ENCODE results near the gene HOXB3.

The HOXB3 gene

DNA sequence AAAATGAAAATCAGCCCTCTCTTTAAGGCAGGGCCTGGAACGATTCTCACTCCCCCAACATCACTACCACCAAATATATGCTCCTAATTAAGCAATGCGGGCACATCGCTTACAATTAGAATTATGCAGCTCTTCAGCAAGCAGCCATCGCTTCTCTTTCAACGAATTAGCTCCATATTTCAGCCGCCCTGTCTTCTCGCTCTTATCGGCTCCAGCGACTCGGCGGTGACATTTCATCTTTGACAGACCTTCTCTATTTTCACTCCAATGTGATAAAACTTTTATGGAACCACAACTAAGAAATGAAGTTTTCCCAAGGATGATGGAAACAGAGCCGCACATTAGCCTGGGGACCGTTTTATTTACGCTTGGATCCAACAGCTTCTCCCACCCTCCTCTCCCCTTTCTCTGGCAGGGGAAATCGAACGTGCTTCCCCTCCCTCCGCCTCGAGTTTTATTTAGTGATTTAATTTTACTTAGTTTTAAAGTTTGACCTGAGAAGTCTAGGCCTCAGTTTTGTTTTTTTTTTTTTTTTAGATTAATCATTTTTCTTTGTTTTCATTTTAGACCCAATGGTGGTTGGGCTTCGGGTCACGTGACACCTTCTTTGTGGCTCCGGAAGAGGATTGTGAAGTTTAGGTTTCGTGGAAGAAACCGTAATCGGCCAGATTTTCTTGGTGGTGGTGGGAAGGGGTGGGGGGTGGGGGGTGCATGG, 42.1 kb downstream of the HOXB3 start:
- Histone ChIP-seq H3K27ac (ENCODE audit: low read depth, low read length) (no peak overlapping the region), H2BK5ac (ENCODE audit: low read length) (no peak overlapping the region), H3K79me1 (ENCODE audit: low read length) (no peaks in the 10 kb centered on the region), H2BK15ac (replicated peaks; ENCODE audit: low read depth) (no peak overlapping the region), H3K4me2 (ENCODE audit: low read length) (no peak overlapping the region), H3K79me2 (ENCODE audit: control insufficient read depth, insufficient read depth, low read length) (no peaks in the 10 kb centered on the region), H3K4me3 (ENCODE audit: low read length) (no peak overlapping the region), H3K4me1 (ENCODE audit: control insufficient read depth, low read depth, low read length) (peaks cover 6% of the 10 kb centered on the region), H3K18ac (ENCODE audit: low read length) (peak overlapping the region; percentile 52), H4K8ac (ENCODE audit: low read depth, low read length) (no peak overlapping the region), H3K23ac (ENCODE audit: low read length) (no peak overlapping the region), H3K27me3 (ENCODE audit: insufficient read depth, low read length, poor library complexity) (peaks cover 66% of the 10 kb centered on the region), H3K9ac (ENCODE audit: low read length) (peak overlapping the region; percentile 2), H3K36me3 (ENCODE audit: control insufficient read depth, insufficient read depth, low read length) (no peaks in the 10 kb centered on the region), H4K5ac (ENCODE audit: low read length) (no peak overlapping the region), H3K4ac (ENCODE audit: low read depth, low read length) (no peak overlapping the region), H2BK120ac (ENCODE audit: low read depth, low read length) (no peak overlapping the region), H2AK5ac (ENCODE audit: low read length) (no peak overlapping the region), H3K56ac (ENCODE audit: low read length) (peak overlapping the region; percentile 54)
- WGBS (ENCODE audit: extremely low coverage, insufficient coverage, low lambda C conversion rate) = no CpG with 5 or more reads among the region's 24 CpGs
- no peak for DNase-seq

DNA sequence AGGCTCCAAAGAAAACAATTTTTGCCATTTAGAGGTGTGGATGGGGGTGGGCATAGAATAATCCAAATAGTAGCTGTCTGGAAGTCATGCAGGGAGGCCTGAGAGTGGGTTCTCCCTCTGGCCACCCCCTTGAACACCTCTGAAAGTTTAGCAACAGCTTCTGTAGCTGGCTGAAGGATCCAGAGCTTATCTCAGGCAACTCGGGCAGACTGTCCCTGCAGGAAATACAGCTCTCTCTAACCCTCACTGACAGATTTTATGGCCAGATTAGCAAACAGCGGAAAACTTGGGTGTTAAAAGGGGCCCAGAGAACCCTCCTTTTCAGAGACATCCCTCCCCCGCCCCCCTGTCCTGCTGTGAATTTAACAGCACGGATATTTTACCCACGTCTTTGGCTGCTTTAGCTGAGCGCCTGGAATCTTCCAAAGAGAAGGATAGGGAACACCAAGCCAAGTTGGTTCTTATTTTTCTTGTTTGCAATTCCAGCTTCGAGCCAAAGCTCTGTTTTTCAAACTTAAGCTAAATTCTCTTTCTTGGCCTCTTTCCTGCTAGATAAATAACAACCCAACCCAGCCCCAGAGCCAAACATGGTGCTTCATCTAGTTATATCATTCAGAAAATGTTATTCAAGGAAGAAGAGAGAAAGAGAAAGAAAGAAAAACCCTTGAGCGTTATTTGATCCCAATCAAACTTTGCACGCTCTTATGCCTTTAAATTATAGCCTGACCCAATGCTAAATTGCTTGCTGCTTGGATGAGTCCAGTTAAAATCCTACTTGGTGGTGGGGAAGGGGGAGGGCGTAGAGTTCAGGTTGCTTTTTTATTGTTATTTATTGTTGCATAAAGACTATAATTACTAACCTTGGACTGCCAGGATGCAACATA, 42.9 kb downstream of the HOXB3 start:
- no CpG with 5 or more reads among the region's 10 CpGs for WGBS (ENCODE audit: extremely low coverage, insufficient coverage, low lambda C conversion rate)
- Histone ChIP-seq H3K9ac (ENCODE audit: low read length) (peak overlapping the region; percentile 22), H3K27me3 (ENCODE audit: insufficient read depth, low read length, poor library complexity) (peaks cover 67% of the 10 kb centered on the region), H2AK5ac (ENCODE audit: low read length) (no peak overlapping the region), H2BK5ac (ENCODE audit: low read length) (no peak overlapping the region), H2BK15ac (replicated peaks; ENCODE audit: low read depth) (no peak overlapping the region), H3K23ac (ENCODE audit: low read length) (no peak overlapping the region), H4K8ac (ENCODE audit: low read depth, low read length) (no peak overlapping the region), H3K56ac (ENCODE audit: low read length) (peak overlapping the region; percentile 72), H3K4me2 (ENCODE audit: low read length) (peak overlapping the region; percentile 12), H3K36me3 (ENCODE audit: control insufficient read depth, insufficient read depth, low read length) (no peaks in the 10 kb centered on the region), H3K18ac (ENCODE audit: low read length) (peak overlapping the region; percentile 52), H4K5ac (ENCODE audit: low read length) (no peak overlapping the region), H3K4me1 (ENCODE audit: control insufficient read depth, low read depth, low read length) (peaks cover 6% of the 10 kb centered on the region), H3K27ac (ENCODE audit: low read depth, low read length) (peak overlapping the region; percentile 18), H3K79me1 (ENCODE audit: low read length) (no peaks in the 10 kb centered on the region), H3K4me3 (ENCODE audit: low read length) (no peak overlapping the region), H3K79me2 (ENCODE audit: control insufficient read depth, insufficient read depth, low read length) (no peaks in the 10 kb centered on the region), H2BK120ac (ENCODE audit: low read depth, low read length) (no peak overlapping the region), H3K4ac (ENCODE audit: low read depth, low read length) (no peak overlapping the region)
- no peak for DNase-seq

DNA sequence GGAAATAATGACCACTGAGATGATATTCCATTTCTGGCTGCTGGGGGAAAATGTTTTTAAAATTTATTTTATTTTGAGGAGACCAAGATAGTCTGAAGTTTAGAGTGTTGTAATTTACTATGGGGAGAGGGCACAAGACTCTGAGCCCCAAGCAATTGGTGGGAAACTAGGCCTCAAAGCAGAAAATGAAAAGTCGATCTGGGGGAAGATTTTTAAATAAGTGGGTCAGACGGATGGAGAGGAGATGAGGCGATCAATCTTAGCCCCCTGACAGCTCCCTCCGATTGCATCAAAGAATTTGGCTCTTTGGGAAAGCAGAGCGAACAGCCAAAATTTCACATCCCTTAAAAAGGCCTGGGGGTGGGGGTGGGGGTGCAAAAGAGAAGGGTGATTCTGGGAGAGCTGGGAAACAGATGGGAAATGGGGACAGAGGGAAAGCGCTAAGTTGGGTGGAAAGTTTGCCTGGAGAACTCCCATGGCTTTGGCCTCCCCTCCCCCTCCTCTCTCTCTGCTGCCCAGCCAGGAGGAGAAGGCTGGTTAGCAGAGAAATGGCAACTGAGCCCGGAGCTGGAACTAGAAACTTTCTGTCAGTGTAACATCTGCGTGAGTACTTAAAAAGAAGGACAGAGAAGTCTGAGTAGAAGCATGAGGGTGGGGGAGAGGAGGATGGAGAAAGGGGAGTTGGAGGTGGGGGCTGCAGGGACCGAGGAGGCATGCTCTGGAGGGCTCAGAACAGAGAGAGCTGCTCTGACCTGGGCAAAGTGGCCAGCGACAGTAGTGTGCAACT, 43.7 kb downstream of the HOXB3 start:
- Histone ChIP-seq H3K18ac (ENCODE audit: low read length) (no peak overlapping the region), H2BK15ac (replicated peaks; ENCODE audit: low read depth) (no peak overlapping the region), H3K4me1 (ENCODE audit: control insufficient read depth, low read depth, low read length) (peaks cover 6% of the 10 kb centered on the region), H3K79me1 (ENCODE audit: low read length) (no peaks in the 10 kb centered on the region), H3K4me3 (ENCODE audit: low read length) (no peak overlapping the region), H3K36me3 (ENCODE audit: control insufficient read depth, insufficient read depth, low read length) (no peaks in the 10 kb centered on the region), H3K79me2 (ENCODE audit: control insufficient read depth, insufficient read depth, low read length) (no peaks in the 10 kb centered on the region), H2BK5ac (ENCODE audit: low read length) (no peak overlapping the region), H3K9ac (ENCODE audit: low read length) (no peak overlapping the region), H2AK5ac (ENCODE audit: low read length) (no peak overlapping the region), H3K56ac (ENCODE audit: low read length) (peak overlapping the region; percentile 72), H3K23ac (ENCODE audit: low read length) (no peak overlapping the region), H3K27ac (ENCODE audit: low read depth, low read length) (peak overlapping the region; percentile 10), H4K5ac (ENCODE audit: low read length) (no peak overlapping the region), H3K4me2 (ENCODE audit: low read length) (peak overlapping the region; percentile 12), H2BK120ac (ENCODE audit: low read depth, low read length) (no peak overlapping the region), H3K4ac (ENCODE audit: low read depth, low read length) (no peak overlapping the region), H4K8ac (ENCODE audit: low read depth, low read length) (no peak overlapping the region), H3K27me3 (ENCODE audit: insufficient read depth, low read length, poor library complexity) (peaks cover 66% of the 10 kb centered on the region)
- WGBS (ENCODE audit: extremely low coverage, insufficient coverage, low lambda C conversion rate) = no CpG with 5 or more reads among the region's 10 CpGs
- DNase-seq = no peak

DNA sequence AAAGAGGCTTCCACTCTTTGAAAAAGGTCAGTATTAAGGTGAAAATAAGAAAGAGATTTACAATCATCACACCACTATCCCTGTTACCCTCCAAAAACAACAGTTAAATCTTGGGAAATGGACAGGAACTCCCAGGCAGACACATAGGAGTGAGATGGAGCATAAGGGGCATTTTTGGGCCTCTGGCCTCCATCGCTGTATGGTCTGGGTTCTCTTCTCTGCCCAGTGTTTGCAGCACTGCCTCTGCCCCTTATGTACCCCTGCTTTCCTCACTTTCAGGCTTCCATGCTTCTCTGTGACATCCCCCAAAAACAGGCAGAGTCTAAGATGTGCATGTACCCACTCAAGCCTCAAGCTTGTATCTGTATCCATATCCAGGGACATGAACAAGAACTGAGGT, 44.5 kb downstream of the HOXB3 start:
- H2BK120ac ChIP-seq (ENCODE audit: low read depth, low read length) = no peak overlapping the region
- peaks cover 67% of the 10 kb centered on the region for H3K27me3 ChIP-seq (ENCODE audit: insufficient read depth, low read length, poor library complexity)
- no peaks in the 10 kb centered on the region for H3K36me3 ChIP-seq (ENCODE audit: control insufficient read depth, insufficient read depth, low read length)
- peaks cover 6% of the 10 kb centered on the region for H3K4me1 ChIP-seq (ENCODE audit: control insufficient read depth, low read depth, low read length)
- H3K4ac ChIP-seq (ENCODE audit: low read depth, low read length) = no peak overlapping the region
- H2AK5ac ChIP-seq (ENCODE audit: low read length) = peak overlapping the region; percentile 67
- H3K27ac ChIP-seq (ENCODE audit: low read depth, low read length) = no peak overlapping the region
- H3K23ac ChIP-seq (ENCODE audit: low read length) = peak overlapping the region; percentile 15
- no CpG with 5 or more reads among the region's 1 CpG for WGBS (ENCODE audit: extremely low coverage, insufficient coverage, low lambda C conversion rate)
- H4K5ac ChIP-seq (ENCODE audit: low read length) = no peak overlapping the region
- no peak overlapping the region for H2BK5ac ChIP-seq (ENCODE audit: low read length)
- no peak overlapping the region for H3K4me2 ChIP-seq (ENCODE audit: low read length)
- peak overlapping the region; percentile 11 for H3K9ac ChIP-seq (ENCODE audit: low read length)
- H3K18ac ChIP-seq (ENCODE audit: low read length) = no peak overlapping the region
- H3K56ac ChIP-seq (ENCODE audit: low read length) = peak overlapping the region; percentile 28
- no peak overlapping the region for H2BK15ac ChIP-seq (replicated peaks; ENCODE audit: low read depth)
- DNase-seq = no peak
- H3K79me1 ChIP-seq (ENCODE audit: low read length) = no peaks in the 10 kb centered on the region
- H3K4me3 ChIP-seq (ENCODE audit: low read length) = no peak overlapping the region
- H3K79me2 ChIP-seq (ENCODE audit: control insufficient read depth, insufficient read depth, low read length) = no peaks in the 10 kb centered on the region
- H4K8ac ChIP-seq (ENCODE audit: low read depth, low read length) = no peak overlapping the region

DNA sequence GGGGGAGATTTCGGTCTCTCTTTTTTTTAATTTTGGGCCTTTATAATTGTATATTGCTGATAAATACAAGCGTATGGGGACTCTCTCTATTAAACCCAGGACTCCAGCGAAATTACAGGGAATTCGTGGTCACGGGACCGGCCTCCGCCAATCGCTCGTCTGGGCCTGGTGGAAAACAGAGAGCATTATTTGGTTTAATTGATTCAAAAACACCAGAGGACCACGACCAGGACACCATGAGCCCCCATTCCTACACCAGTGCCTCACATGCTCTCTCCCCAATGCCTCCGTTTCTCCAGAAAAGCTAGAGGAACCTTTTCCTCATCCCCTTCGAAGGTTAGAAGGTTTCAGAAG, 45.0 kb downstream of the HOXB3 start, which contains the start of gene HOXB2:
HOXB2 (minus strand) TSS at position 88 of the 354 bp plus-strand sequence. CDS start 198 bp downstream, outside the sequence.
- H3K79me2 ChIP-seq (ENCODE audit: control insufficient read depth, insufficient read depth, low read length) = no peaks in the 10 kb centered on the region
- peaks cover 68% of the 10 kb centered on the region for H3K27me3 ChIP-seq (ENCODE audit: insufficient read depth, low read length, poor library complexity)
- H3K79me1 ChIP-seq (ENCODE audit: low read length) = no peaks in the 10 kb centered on the region
- no CpG with 5 or more reads among the region's 12 CpGs for WGBS (ENCODE audit: extremely low coverage, insufficient coverage, low lambda C conversion rate)
- H3K36me3 ChIP-seq (ENCODE audit: control insufficient read depth, insufficient read depth, low read length) = no peaks in the 10 kb centered on the region
- peak within 1 kb of the TSS; percentile 73 for H3K56ac ChIP-seq (ENCODE audit: low read length)
- H3K9ac ChIP-seq (ENCODE audit: low read length) = peak within 1 kb of the TSS; percentile 34
- H2BK5ac ChIP-seq (ENCODE audit: low read length) = no peak within 1 kb of the TSS
- H4K5ac ChIP-seq (ENCODE audit: low read length) = no peak within 1 kb of the TSS
- peak within 1 kb of the TSS; percentile 15 for H3K23ac ChIP-seq (ENCODE audit: low read length)
- H2AK5ac ChIP-seq (ENCODE audit: low read length) = peak within 1 kb of the TSS; percentile 67
- DNase-seq = no peak
- H3K18ac ChIP-seq (ENCODE audit: low read length) = peak within 1 kb of the TSS; percentile 72
- H3K4ac ChIP-seq (ENCODE audit: low read depth, low read length) = no peak within 1 kb of the TSS
- no peak within 1 kb of the TSS for H3K4me3 ChIP-seq (ENCODE audit: low read length)
- no peak within 1 kb of the TSS for H2BK15ac ChIP-seq (replicated peaks; ENCODE audit: low read depth)
- no peak within 1 kb of the TSS for H3K27ac ChIP-seq (ENCODE audit: low read depth, low read length)
- H3K4me2 ChIP-seq (ENCODE audit: low read length) = peak within 1 kb of the TSS; percentile 36
- H2BK120ac ChIP-seq (ENCODE audit: low read depth, low read length) = no peak within 1 kb of the TSS
- H3K4me1 ChIP-seq (ENCODE audit: control insufficient read depth, low read depth, low read length) = peaks cover 6% of the 10 kb centered on the region
- H4K8ac ChIP-seq (ENCODE audit: low read depth, low read length) = no peak within 1 kb of the TSS
